Measurements from ENCODE around the gene SORCS2.
A peak's percentile ranks its signal among the peaks of the same experiment; 100 is the strongest.

The SORCS2 gene

DNA sequence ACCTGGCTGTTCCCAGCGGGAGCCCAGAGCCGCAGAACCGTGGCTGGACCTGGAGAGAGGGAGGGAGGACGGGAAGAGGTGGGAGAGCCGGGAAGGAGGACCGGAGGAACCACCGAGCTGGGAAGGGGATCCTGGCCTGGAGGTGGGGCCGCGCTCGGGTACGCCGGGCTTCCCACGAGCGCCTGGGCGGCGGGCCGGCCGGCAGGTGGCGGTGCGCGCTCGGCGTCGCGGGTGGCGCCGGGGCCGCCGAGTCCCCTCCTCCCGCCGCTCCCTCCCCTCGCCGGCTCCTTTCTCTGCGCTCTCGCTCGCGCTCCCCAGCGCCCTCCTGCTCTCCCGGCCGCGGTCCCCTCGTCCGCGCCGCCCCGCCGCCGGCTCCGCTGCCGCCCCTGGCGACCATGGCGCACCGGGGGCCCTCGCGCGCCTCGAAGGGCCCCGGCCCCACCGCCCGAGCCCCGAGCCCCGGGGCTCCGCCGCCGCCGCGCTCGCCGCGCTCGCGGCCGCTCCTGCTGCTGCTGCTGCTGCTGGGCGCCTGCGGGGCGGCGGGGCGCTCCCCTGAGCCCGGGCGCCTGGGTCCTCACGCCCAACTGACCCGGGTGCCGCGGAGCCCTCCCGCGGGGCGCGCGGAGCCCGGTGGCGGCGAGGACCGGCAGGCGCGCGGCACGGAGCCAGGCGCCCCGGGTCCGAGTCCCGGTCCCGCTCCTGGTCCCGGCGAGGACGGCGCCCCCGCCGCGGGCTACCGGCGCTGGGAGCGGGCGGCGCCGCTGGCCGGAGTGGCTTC, at the start of gene SORCS2:
TSS of gene SORCS2 (plus strand) at position 287 of the 778 bp plus-strand sequence.
- peak; percentile 69 for DNase-seq (ENCODE audit: low spot score)

GRCh38 chr4:7144374-7145290, 47.7 kb upstream of the SORCS2 start:
- DNase-seq (ENCODE audit: low spot score), result no peak

DNA sequence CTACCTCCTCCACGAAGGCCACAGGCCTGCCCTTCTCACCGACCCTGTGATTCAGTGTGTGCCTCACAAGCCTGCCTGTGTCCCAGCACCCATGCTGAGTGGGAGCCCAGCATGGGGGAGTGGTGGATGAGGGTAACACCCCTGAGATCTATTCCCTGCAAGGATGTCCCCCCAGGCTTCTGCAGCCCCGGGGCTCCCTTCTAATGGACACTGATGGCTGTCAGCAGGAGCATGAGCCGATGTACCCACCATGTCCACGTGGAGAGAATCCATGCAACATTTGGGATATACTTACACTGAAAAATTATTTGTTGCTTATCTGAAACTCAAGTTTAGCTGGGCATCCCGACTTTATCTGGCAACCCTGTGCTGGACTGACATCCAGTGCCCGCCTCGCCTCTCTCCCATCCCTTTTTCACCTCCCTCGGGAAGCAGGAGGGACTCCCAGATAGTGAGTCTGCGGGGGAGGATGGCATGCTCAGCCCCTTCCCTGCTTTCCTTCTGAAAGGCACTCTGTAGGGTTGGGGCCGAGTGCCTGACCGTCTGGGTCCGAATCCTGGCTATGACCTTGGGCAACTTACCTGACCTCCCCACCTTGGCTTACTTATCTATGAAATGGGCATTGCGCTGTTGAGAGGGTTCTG, 46.9 kb upstream of the SORCS2 start:
- no peak for DNase-seq (ENCODE audit: low spot score)

GRCh38 chr4:7146059-7146785, 46.1 kb upstream of the SORCS2 start:
- no peak for DNase-seq (ENCODE audit: low spot score)

GRCh38 chr4:7146786-7147115, 45.6 kb upstream of the SORCS2 start:
- no peak for DNase-seq (ENCODE audit: low spot score)

DNA sequence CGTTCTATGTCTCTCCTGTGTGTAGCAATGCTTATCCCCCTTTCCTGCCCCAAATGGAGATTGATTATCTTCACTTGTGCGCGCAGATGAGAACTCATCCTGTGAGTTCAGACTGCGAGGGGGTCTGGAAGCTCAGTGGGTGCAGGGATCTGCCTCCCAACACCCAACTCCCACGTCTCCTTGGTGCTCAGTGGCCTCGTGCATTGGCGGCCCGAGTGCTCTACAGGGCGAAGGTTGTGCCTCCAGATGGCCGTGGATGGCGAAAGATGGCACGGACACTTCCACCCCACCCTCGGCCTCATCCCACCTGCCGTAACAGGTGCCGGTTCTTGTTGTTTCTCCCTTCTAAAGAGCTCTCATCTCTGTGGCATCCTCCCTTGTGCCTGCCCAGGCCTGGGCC, 45.1 kb upstream of the SORCS2 start:
- no peak for DNase-seq (ENCODE audit: low spot score)

DNA sequence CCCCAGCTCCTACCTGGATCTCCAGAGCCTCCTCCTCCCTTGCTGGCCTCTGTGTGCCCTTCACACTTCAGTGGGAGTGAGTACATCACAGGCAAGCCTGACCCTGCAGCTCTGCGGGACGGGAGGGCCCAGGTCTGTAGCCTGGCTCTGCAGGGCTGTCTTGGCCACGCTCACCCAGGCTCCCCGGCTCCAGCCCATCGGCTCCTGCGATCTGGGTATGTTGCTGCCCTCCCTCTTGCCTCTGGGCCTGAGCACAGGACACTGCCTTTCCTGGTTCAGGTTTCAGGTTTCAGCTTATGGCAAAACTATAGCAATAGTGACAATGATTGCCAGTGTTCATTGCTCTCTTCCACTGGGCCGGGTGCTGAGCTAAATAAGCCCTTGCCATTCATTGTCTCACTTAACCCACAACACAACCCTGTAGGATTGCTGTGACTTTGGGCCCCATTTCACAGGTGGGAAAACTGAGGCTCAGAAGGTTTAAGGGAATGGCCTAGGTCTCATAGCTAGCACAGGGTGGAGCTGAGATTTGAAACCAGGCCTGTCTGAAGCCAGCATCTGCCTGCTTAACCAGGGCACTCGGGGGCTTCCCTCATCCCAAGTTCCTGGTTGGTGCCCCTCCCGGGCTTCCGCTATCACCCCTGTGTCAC, 44.6 kb upstream of the SORCS2 start:
- no peak for DNase-seq (ENCODE audit: low spot score)

DNA sequence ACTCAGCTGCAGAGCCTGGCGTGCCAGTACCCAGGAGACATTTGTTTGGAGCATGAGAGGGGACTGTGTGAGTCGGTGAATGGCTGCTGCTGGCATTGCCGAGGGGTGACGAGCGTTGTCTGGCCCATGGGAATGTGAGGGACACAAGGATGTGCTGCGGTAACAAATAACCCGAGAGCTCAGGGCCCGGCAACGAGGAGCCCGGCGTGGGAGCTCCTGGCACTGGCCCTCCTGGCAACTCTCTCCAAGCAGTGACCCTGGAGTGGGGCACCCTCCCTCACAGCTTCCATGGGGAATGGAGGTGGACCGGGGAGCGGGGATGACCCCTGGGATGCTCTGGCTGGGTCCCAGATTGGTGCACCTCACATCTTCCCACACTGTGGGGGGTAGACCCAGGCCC, 44.0 kb upstream of the SORCS2 start:
- no peak for DNase-seq (ENCODE audit: low spot score)

GRCh38 chr4:7150036-7150635, 42.2 kb upstream of the SORCS2 start:
- DNase-seq (ENCODE audit: low spot score), result no peak

GRCh38 chr4:7151668-7152227, 40.6 kb upstream of the SORCS2 start:
- DNase-seq (ENCODE audit: low spot score), result no peak

DNA sequence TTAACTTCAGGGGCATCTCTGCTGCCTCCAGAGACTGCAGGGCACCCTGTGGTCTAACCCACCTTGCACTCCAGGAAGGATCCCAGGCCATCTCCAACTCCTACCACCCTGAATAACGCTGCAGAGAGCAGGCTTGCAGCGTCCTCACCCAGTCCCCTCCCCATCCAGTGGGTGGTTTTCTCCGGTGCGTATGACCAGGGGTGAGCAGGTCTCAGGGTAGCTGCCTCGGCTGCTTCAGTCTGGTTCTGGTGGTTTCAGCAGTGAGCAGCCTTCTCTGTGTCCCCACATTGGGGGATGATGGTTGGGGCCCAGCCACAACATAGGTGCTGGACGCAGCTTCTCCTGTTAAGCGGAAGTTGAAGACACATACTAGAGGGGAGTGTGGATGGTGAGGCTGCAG, 38.6 kb upstream of the SORCS2 start:
- no peak for DNase-seq (ENCODE audit: low spot score)

DNA sequence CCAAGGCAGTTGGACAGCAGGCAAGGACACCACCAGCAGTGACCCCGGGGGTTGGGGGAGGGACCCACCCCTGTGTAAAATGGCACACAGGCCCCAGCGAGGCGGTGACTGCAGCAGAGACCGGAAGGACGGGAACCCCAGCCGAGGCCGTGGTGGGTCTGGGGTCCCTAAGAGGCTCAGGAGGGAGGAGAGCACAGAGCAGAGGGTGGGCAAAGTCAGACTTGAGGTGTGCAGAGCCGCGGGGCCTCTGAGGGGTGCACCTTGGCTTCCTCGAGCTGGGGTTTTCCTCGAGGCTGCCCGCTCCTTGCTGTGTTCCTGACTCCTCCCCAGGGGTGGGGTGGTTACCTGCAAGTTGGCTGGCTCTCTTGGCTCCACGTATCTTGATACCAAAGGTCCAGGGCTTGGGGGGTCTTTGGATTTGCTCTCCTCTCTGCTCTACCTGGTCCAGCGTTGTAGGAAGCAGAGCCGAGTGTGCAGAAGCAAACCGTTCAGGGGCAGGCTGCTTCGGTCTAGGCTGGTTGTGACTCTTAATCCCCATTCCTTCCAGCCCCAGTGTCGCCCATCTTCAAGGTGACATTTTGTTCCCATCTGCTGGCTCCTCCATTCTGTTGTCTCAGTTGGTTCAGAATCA, 37.9 kb upstream of the SORCS2 start:
- no peak for DNase-seq (ENCODE audit: low spot score)

- DNase-seq (ENCODE audit: low spot score), result no peak
Measured at GRCh38 chr4:7155590-7156071, 36.7 kb upstream of the SORCS2 start.

GRCh38 chr4:7156328-7156727, 36.0 kb upstream of the SORCS2 start:
- DNase-seq (ENCODE audit: low spot score), result no peak

DNA sequence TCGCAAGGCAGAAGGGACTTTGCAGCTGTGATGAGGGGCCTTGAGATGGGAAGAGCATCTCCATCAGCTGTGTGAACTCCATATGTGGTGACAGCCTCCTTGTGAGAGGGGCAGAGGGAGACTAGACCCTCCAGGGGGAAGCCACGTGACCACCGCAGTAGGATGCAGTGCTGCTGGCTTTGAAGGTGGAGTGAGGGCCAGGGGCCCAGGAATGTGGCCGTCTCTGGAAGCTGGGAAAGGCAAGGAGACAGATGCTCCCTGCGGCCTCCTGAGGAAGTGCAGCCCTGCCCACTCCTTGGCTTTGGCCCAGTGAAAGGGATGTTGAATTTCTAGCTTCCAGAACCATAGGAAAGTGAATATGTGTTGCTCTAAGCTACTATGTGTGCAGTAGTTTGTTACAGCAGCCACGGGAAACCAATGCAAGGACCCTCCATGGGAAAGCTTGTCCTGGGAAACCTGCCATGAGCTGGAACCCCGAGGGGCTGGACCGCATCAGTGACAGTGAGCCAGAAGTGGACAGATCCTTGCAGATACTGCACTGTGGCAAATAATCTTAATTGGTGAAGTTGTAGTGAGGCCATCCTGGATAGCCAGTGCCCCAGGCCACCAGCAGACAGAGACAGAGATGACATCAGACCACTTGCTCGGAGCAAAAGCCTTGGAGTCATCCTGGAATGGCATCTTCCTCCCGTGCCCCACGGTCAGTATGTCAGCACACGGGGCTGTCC, 35.4 kb upstream of the SORCS2 start:
- DNase-seq (ENCODE audit: low spot score), result no peak

GRCh38 chr4:7157666-7158065, 34.7 kb upstream of the SORCS2 start:
- DNase-seq (ENCODE audit: low spot score), result no peak

DNA sequence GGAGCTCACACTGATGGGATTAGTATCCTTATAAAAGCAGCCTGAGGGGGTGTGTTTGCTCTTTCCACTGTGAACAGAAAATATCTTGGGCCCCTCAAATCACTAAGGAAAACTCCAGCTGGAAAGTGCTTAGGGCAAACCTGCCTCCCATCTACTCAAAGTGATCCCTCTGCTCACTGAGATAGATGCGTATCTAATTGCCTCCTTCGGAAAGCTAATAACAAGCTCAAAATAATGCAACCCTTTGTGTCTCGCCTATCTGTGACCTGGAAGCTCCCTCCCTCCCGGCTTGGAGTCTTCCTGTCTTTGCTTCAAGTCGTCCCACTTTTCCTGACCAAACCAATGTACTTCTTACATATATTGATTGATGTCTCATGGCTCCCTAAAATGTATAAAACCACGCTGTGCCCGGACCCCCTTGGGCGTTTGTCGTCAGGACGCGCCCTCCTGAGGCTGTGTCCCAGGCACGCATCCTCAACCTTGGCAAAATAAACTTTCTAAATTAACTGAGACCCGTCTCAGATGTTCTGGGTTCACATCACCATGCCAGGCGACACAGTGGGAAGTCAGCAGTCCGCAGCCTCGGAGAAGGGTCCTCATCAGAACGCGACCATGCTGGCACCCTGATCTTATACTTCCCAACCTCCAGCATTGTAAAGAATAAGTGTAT, 34.1 kb upstream of the SORCS2 start:
- DNase-seq (ENCODE audit: low spot score), result no peak

GRCh38 chr4:7158991-7159390, 33.3 kb upstream of the SORCS2 start:
- no peak for DNase-seq (ENCODE audit: low spot score)

DNA sequence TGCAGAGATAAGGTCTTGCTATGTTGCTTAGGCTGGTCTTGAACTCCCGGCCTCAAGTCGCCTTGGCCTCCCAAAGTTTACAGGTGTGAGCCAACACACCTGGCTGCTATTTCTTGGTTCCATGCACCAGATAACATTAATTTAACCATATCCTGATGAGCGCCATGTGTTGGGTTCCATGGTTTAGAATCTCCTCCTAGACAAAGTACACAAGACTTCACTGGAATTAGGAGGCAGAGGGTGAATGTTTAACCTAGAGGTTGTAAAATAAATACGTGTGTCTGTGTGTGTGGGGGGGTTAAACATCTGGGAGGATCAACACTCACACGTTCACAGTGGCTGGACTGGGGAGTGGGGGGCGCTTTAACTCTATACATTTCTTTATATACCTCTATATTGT, 32.4 kb upstream of the SORCS2 start:
- no peak for DNase-seq (ENCODE audit: low spot score)
